ENCODE data around the gene HSD17B3.

DNA sequence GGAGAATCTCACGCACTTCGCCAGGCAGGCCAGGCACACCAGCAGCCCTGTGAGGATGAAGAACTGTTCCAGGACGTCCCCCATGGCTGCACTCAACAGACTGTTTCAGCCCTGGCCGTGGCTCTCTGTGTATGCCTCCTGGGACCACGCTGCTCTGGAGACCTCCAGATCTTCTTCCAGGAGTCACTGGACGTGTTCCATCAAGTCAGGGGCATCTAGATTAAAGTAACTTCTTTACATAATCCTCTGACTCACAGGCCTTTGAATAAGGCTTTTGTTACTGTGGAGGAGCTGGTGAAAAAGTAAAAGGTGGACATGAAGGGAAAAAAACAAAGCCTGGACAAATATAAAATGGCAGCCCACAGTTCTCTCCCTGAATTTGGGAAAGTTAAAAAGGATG is at the start of gene HSD17B3:
- TF ChIP-seq CTCF (optimal IDR thresholded peaks at IDR 0.05 in 1 of 3, IDR thresholded peaks at IDR 0.05 in 1 of 3, conservative IDR thresholded peaks at IDR 0.05 in 1 of 3; ENCODE audit: extremely low read depth in 1 of 3, insufficient read depth in 2 of 3, low read length in 3 of 3): no peak
- TF ChIP-seq EZH2 (IDR thresholded peaks at IDR 0.05; ENCODE audit: low read length): no peak
